NCI-H1930 (cell line): ENCODE data around the gene BBS5.
"Not testable (repeated sequence)": the region's sequence is repeated elsewhere in the genome, so short reads cannot be mapped to it uniquely, and the experiment has no call there.

Experiments
- DNase-seq, 2 experiments: peaks; one replicate each; lab custom pipeline; 2025; lab: John Stamatoyannopoulos, UW

Gene BBS5

GRCh38 chr2:169486487-169486886 is 7.2 kb downstream of the BBS5 start:
- DNase-seq = no peak

- DNase-seq = no peak
Measured at GRCh38 chr2:169490834-169491233, 11.5 kb downstream of the BBS5 start.

- no peak for DNase-seq
Measured at GRCh38 chr2:169491378-169491777, 12.1 kb downstream of the BBS5 start.

GRCh38 chr2:169493360-169493759 is 14.1 kb downstream of the BBS5 start:
- DNase-seq = no peak

GRCh38 chr2:169495310-169495928 is 16.1 kb downstream of the BBS5 start:
- no peak for DNase-seq

- DNase-seq = no peak
Measured at GRCh38 chr2:169504651-169505050, 25.4 kb downstream of the BBS5 start.

- DNase-seq = peak; percentile 8 to 25
Measured at GRCh38 chr2:169507698-169508097, 28.4 kb downstream of the BBS5 start.

GRCh38 chr2:169509298-169509885 is 30.1 kb downstream of the BBS5 start, which contains the start of gene KLHL41:
Gene KLHL41, plus strand, starts transcription at chr2:169509702. Its CDS starts 77 bp downstream, at chr2:169509779.
- DNase-seq = no peak

- no peak for DNase-seq
Measured at GRCh38 chr2:169509955-169510354, 30.7 kb downstream of the BBS5 start.

GRCh38 chr2:169510496-169510895 is 31.2 kb downstream of the BBS5 start:
- DNase-seq = no peak

GRCh38 chr2:169511818-169512217 is 32.5 kb downstream of the BBS5 start:
- no peak for DNase-seq

GRCh38 chr2:169512525-169512924 is 33.2 kb downstream of the BBS5 start:
- no peak for DNase-seq

- DNase-seq = no peak
Measured at GRCh38 chr2:169513094-169513493, 33.8 kb downstream of the BBS5 start.

- no peak for DNase-seq
Measured at GRCh38 chr2:169513926-169514325, 34.6 kb downstream of the BBS5 start.

GRCh38 chr2:169514758-169515157 is 35.5 kb downstream of the BBS5 start:
- DNase-seq = not testable (repeated sequence)

GRCh38 chr2:169516488-169516995 is 37.2 kb downstream of the BBS5 start:
- not testable (repeated sequence) for DNase-seq

- no peak for DNase-seq
Measured at GRCh38 chr2:169520896-169521295, 41.6 kb downstream of the BBS5 start.

- no peak for DNase-seq
Measured at GRCh38 chr2:169523681-169524080, 44.4 kb downstream of the BBS5 start.

GRCh38 chr2:169525434-169525833 is 46.1 kb downstream of the BBS5 start:
- no peak for DNase-seq

- no peak for DNase-seq
Measured at GRCh38 chr2:169526451-169526850, 47.2 kb downstream of the BBS5 start.

- DNase-seq = peak; percentile 20 to 39
Measured at GRCh38 chr2:169528271-169528701, 49.0 kb downstream of the BBS5 start.

GRCh38 chr2:169539460-169539859 is 60.2 kb downstream of the BBS5 start:
- not testable (repeated sequence) for DNase-seq

- no peak for DNase-seq
Measured at GRCh38 chr2:169540146-169540545, 60.9 kb downstream of the BBS5 start.

- DNase-seq = no peak
Measured at GRCh38 chr2:169542433-169542832, 63.1 kb downstream of the BBS5 start.
